ENCODE data around the gene MRPS6.

- peak; percentile 27 for TF ChIP-seq CTCF (IDR thresholded peaks at IDR 0.05; ENCODE audit: poor library complexity)
- no peak for TF ChIP-seq EZH2phosphoT487 (IDR thresholded peaks at IDR 0.05; ENCODE audit: low read depth, severe bottlenecking, unreplicated experiment)
- no peak for TF ChIP-seq EZH2 (IDR thresholded peaks at IDR 0.05; ENCODE audit: borderline replicate concordance)
Observed at GRCh38 chr21:34091607-34092006, 18.2 kb downstream of the MRPS6 start.

Measured in hepatocyte (in vitro differentiated cells).